HCT116 (cell line): ENCODE results near the gene ADAR. TPM values are rescaled to one million over a fixed set of nuclear protein-coding genes. Genes with fewer than 3 reads are reported as not detected.

Experiments used
- ATAC-seq: fragments of 200-7000 bp; cut with Tn5 transposase; 2 replicates; pipeline ENCODE4 v1.9.1; 2020; ENCODE audit warnings: mild to moderate bottlenecking, moderate library complexity
- BruUV-seq: library from RNA; stranded (reverse); fragments of 400-500 nt; replicated peaks from 2 replicates; lab custom pipeline; 2021; lab: Mats Ljungman, UMichigan
- CTCF ChIA-PET: fragments of 300-600 bp; sonication (Branson Sonifier 250); formaldehyde crosslinking; loops from one replicate; lab custom pipeline; 2021; ENCODE audit warnings: antibody characterized with exemption; lab: Charles Lee
- POLR2A ChIA-PET: fragments of 300-600, 350-600 bp; sonication (Branson Sonifier 250); formaldehyde crosslinking; loops from one replicate; lab custom pipeline; 2021; ENCODE audit warnings: antibody characterized with exemption; lab: Charles Lee
- RAD21 ChIA-PET, 2 experiments: fragments of 300-600 bp; sonication (Branson Sonifier 250); formaldehyde crosslinking; loops; one replicate each; lab custom pipeline; 2023; ENCODE audit warnings: low total read pairs in 2 of 2; ENCODE audit not compliant: uncharacterized antibody in 2 of 2, unreplicated experiment in 2 of 2, low non-redundant PET in 1 of 2; lab: Charles Lee
- DNase-seq: peaks from one replicate; pipeline ENCODE4 v3.0.0-alpha.2; 2010; ENCODE audit warnings: low read depth, low spot score
- H2AFZ ChIP-seq: fragments of 200-600 bp; shearing (Covaris generic), sonication (generic); 2 replicates; pipeline ENCODE4 v1.6.1; 2017; ENCODE audit warnings: low read depth, mixed run types, mixed read lengths, antibody characterized with exemption, low read length; ENCODE audit not compliant: poor library complexity, severe bottlenecking
- H3K27ac ChIP-seq: 2 replicates; pipeline ENCODE4 v1.5.1; 2012; ENCODE audit warnings: low read depth, low read length
- H3K27me3 ChIP-seq: fragments of 200-600 bp; sonication (generic); 2 replicates; pipeline ENCODE4 v1.6.1; 2016; ENCODE audit warnings: mixed run types, low read length, mixed read lengths; ENCODE audit not compliant: insufficient read depth
- H3K36me3 ChIP-seq, 2 experiments: fragments of 200-500 bp in 1 of 2; fragments of 200-600 bp in 1 of 2; sonication (Bioruptor generic) in 1 of 2; sonication (generic) in 1 of 2; 2 replicates each; pipeline versions ENCODE4 v1.5.1 to v1.6.1; 2014 to 2016; ENCODE audit warnings: low read length in 2 of 2, inconsistent platforms in 1 of 2, mixed read lengths in 1 of 2, mixed run types in 1 of 2; ENCODE audit not compliant: insufficient read depth in 2 of 2, control insufficient read depth in 1 of 2
- H3K4me1 ChIP-seq, 2 experiments: fragments of 200-600 bp in 1 of 2; sonication (generic) in 1 of 2; 2 replicates each; pipeline versions ENCODE4 v1.5.1 to v1.6.1; 2012 to 2017; ENCODE audit warnings: low read length in 2 of 2, inconsistent platforms in 1 of 2, mild to moderate bottlenecking in 1 of 2, mixed read lengths in 1 of 2, mixed run types in 1 of 2, moderate library complexity in 1 of 2; ENCODE audit not compliant: insufficient read depth in 2 of 2, control insufficient read depth in 1 of 2
- H3K4me2 ChIP-seq: fragments of 200-600 bp; sonication (generic); 2 replicates; pipeline ENCODE4 v1.6.1; 2017; ENCODE audit warnings: mixed run types, low read length, mixed read lengths
- H3K4me3 ChIP-seq, 2 experiments: fragments of 200-600 bp in 1 of 2; sonication (generic) in 1 of 2; replicated peaks in 1 of 2; 2 replicates each; pipeline ENCODE4 v1.5.1; 2011 to 2016; ENCODE audit warnings: low read length in 2 of 2, control low read depth in 1 of 2, low read depth in 1 of 2, mild to moderate bottlenecking in 1 of 2, mixed read lengths in 1 of 2, mixed run types in 1 of 2
- H3K79me2 ChIP-seq: fragments of 200-600 bp; sonication (generic); 2 replicates; pipeline ENCODE4 v1.6.1; 2017; ENCODE audit warnings: mild to moderate bottlenecking, mixed run types, low read length, moderate library complexity, mixed read lengths; ENCODE audit not compliant: insufficient read depth
- H3K9ac ChIP-seq: fragments of 200-600 bp; sonication (generic); 2 replicates; pipeline ENCODE4 v1.6.1; 2016; ENCODE audit warnings: low read length, mixed read lengths
- H3K9me2 ChIP-seq: fragments of 200-600 bp; sonication (generic), shearing (Covaris generic); 2 replicates; pipeline ENCODE4 v1.6.1; 2017; ENCODE audit warnings: mixed run types, mild to moderate bottlenecking, moderate library complexity; ENCODE audit not compliant: insufficient read depth
- H3K9me3 ChIP-seq, 2 experiments: fragments of 200-500 bp in 1 of 2; fragments of 200-600 bp in 1 of 2; sonication (Bioruptor generic) in 1 of 2; sonication (generic) in 1 of 2; 2 replicates each; pipeline ENCODE4 v1.6.1; 2014 to 2017; ENCODE audit warnings: low read length in 2 of 2, mixed read lengths in 2 of 2, inconsistent platforms in 1 of 2, low read depth in 1 of 2, mild to moderate bottlenecking in 1 of 2, mixed run types in 1 of 2, moderate library complexity in 1 of 2; ENCODE audit not compliant: control insufficient read depth in 1 of 2, insufficient read depth in 1 of 2
- H4K20me1 ChIP-seq: fragments of 200-600 bp; sonication (generic), shearing (Covaris generic); 2 replicates; pipeline ENCODE4 v1.6.1; 2017; ENCODE audit warnings: mixed run types, mild to moderate bottlenecking, moderate library complexity; ENCODE audit not compliant: insufficient read depth
- ATF3 ChIP-seq: IDR thresholded peaks from 2 replicates; pipeline ENCODE4 v1.6.1; 2012
- CBX3 ChIP-seq: IDR thresholded peaks from 2 replicates; pipeline ENCODE4 v1.6.1; 2012; ENCODE audit warnings: low read depth
- CEBPB ChIP-seq: IDR thresholded peaks from 2 replicates; pipeline ENCODE4 v1.6.1; 2012; ENCODE audit warnings: low read depth
- EZH2 ChIP-seq: fragments of 200-600 bp; sonication (generic); IDR thresholded peaks from 2 replicates; pipeline ENCODE4 v1.6.1; 2017; ENCODE audit warnings: antibody characterized with exemption, mixed run types
- EZH2phosphoT487 ChIP-seq: fragments of 200-600 bp; IDR thresholded peaks from 2 replicates; pipeline ENCODE4 v1.6.1; 2018; ENCODE audit warnings: antibody characterized with exemption, borderline replicate concordance
- JUND ChIP-seq: IDR thresholded peaks from 2 replicates; pipeline ENCODE4 v1.6.1; 2012
- POLR2A ChIP-seq: IDR thresholded peaks from 2 replicates; pipeline ENCODE4 v1.7.0; 2011; ENCODE audit warnings: borderline replicate concordance; ENCODE audit not compliant: insufficient read depth, insufficient read length; ENCODE audit errors: extremely low read depth
- POLR2AphosphoS5 ChIP-seq: IDR thresholded peaks from 2 replicates; pipeline ENCODE4 v1.6.1; 2011; ENCODE audit warnings: mild to moderate bottlenecking, low read depth, low read length, moderate library complexity
- RAD21 ChIP-seq: IDR thresholded peaks from 2 replicates; pipeline ENCODE4 v1.6.1; 2012; ENCODE audit warnings: low read depth, mild to moderate bottlenecking
- REST ChIP-seq: IDR thresholded peaks from 2 replicates; pipeline ENCODE4 v1.6.1; 2012; ENCODE audit warnings: low read depth
- SIN3A ChIP-seq: IDR thresholded peaks from 2 replicates; pipeline ENCODE4 v1.6.1; 2012; ENCODE audit warnings: low read depth
- SP1 ChIP-seq: IDR thresholded peaks from 2 replicates; pipeline ENCODE4 v1.6.1; 2012; ENCODE audit warnings: low read depth
- SRF ChIP-seq: IDR thresholded peaks from 2 replicates; pipeline ENCODE4 v1.6.1; 2012; ENCODE audit warnings: low read depth
- TCF7L2 ChIP-seq: IDR thresholded peaks from 2 replicates; pipeline ENCODE4 v1.7.0; 2011; ENCODE audit warnings: borderline replicate concordance, inconsistent platforms; ENCODE audit not compliant: insufficient read depth, insufficient read length; ENCODE audit errors: extremely low read depth
- ZFX ChIP-seq: fragments of 450-650 bp; IDR thresholded peaks from 2 replicates; pipeline ENCODE4 v1.6.1; 2017
- ZNF274 ChIP-seq: fragments of 200-500 bp; sonication (Bioruptor generic); IDR thresholded peaks from 2 replicates; pipeline ENCODE4 v1.6.1; 2014; ENCODE audit warnings: mild to moderate bottlenecking, low read depth, low read length, inconsistent platforms
- intact Hi-C: fragments of 100-400 bp; cut with micrococcal nuclease; formaldehyde crosslinking; loops from 2 replicates; pipeline ENCODE4 v1.10.0; 2022
- total RNA-seq: library from RNA; stranded (reverse); gene quantifications from one replicate; pipeline ENCODE4 v1.2.1, GENCODE V29; 2021; ENCODE audit not compliant: unreplicated experiment
- TF ChIP-seq, protein P1 (sequence below): IDR thresholded peaks from 2 replicates; pipeline ENCODE4 v1.6.1; 2012

ADAR gene
- total RNA-seq, 1 experiment from 2014 or later: 169 TPM

DNA sequence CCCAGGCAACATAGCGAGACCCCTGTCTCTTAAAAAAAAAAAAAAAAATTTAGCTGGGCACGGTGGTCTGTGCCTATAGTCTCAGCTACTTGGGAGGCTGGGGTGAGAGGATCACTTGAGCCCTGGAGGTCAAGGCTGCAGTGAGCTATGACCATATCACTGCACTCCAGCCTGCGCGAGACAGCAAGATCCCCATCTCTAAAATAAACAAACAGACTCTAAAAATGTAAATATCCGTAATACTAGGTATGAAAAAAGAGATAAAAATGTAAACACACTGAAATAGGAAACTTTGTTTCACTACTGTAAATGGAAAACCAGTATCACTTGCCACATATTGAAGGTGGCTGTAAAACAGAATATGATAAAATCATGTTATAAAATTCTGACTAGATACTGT is 17.2 kb downstream of the ADAR start:
- no peak overlapping the region for H3K4me3 ChIP-seq
- TF ChIP-seq SP1 (no peak), ATF3 (no peak), RAD21 (no peak), SRF (no peak), ZNF274 (no peak), SIN3A (no peak), POLR2AphosphoS5 (no peak), TCF7L2 (no peak), POLR2A (no peak), EZH2phosphoT487 (no peak), EZH2 (no peak)
- H4K20me1 ChIP-seq: no peaks in the 10 kb centered on the region
- H3K4me1 ChIP-seq: no peaks in the 10 kb centered on the region
- H3K27me3 ChIP-seq: no peaks in the 10 kb centered on the region
- POLR2A ChIA-PET: no interaction called here
- peaks cover 4% of the 10 kb centered on the region; the same call in 1 of the 2 replicates for H3K79me2 ChIP-seq
- H3K9me3 ChIP-seq: no peaks in the 10 kb centered on the region
- no peak overlapping the region for H3K27ac ChIP-seq
- ATAC-seq (no peak), DNase-seq (no peak)
- H3K9ac ChIP-seq: no peak overlapping the region
- H3K9me2 ChIP-seq: no peaks in the 10 kb centered on the region
- CTCF ChIA-PET: no interaction called here
- no peak overlapping the region for H2AFZ ChIP-seq
- H3K36me3 ChIP-seq: peaks cover 76 to 82% of the 10 kb centered on the region in 2 experiments
- RAD21 ChIA-PET: no interaction called here
- no peak overlapping the region for H3K4me2 ChIP-seq
- no TSS peak for BruUV-seq
- intact Hi-C loops: no loop called here

- RAD21 ChIA-PET: no interaction called here
- TF ChIP-seq CEBPB (no peak), SP1 (no peak), CBX3 (no peak), TCF7L2 (no peak), POLR2AphosphoS5 (no peak), RAD21 (no peak), ZFX (no peak), SRF (no peak), POLR2A (no peak), EZH2 (no peak), ATF3 (no peak), REST (no peak), JUND (no peak), EZH2phosphoT487 (no peak)
- TF ChIP-seq, protein P1, sequence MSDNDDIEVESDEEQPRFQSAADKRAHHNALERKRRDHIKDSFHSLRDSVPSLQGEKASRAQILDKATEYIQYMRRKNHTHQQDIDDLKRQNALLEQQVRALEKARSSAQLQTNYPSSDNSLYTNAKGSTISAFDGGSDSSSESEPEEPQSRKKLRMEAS: no peak
- peaks cover 4% of the 10 kb centered on the region; the same call in 1 of the 2 replicates for H3K79me2 ChIP-seq
- H3K9me3 ChIP-seq: no peaks in the 10 kb centered on the region
- no peaks in the 10 kb centered on the region for H3K9me2 ChIP-seq
- no peaks in the 10 kb centered on the region for H3K4me1 ChIP-seq
- intact Hi-C loops: no loop called here
- no peak overlapping the region for H2AFZ ChIP-seq
- no peak overlapping the region for H3K4me3 ChIP-seq
- no peaks in the 10 kb centered on the region for H4K20me1 ChIP-seq
- no peak overlapping the region for H3K27ac ChIP-seq
- H3K36me3 ChIP-seq: peaks cover 82 to 85% of the 10 kb centered on the region in 2 experiments
- DNase-seq (no peak), ATAC-seq (no peak)
- POLR2A ChIA-PET: no interaction called here
- no peak overlapping the region for H3K9ac ChIP-seq
- CTCF ChIA-PET: no interaction called here
- no peak overlapping the region for H3K4me2 ChIP-seq
- H3K27me3 ChIP-seq: no peaks in the 10 kb centered on the region
- no TSS peak for BruUV-seq
Measured at GRCh38 chr1:154589780-154590179, 18.2 kb downstream of the ADAR start.
